Stimulated activated CD4-positive, alpha-beta T cell treated with anti-CD3 and anti-CD28 coated beads, Interleukin-2, amount 100 ng/mL, for 24 hours (primary cell): ENCODE data around the gene TCF7L2.

Experiments used
- DNase-seq, 2 donors: peaks; one replicate each; pipeline ENCODE4 v3.0.0-alpha.2; 2020

The TCF7L2 gene

GRCh38 chr10:112967200-112967599 is 17.2 kb downstream of the TCF7L2 start:
- no peak for DNase-seq

- no peak for DNase-seq
Measured at GRCh38 chr10:112969131-112969530, 19.1 kb downstream of the TCF7L2 start.

GRCh38 chr10:112969542-112969941 is 19.5 kb downstream of the TCF7L2 start:
- no peak for DNase-seq

- DNase-seq, result no peak
Measured at GRCh38 chr10:112970021-112970420, 20.0 kb downstream of the TCF7L2 start.

- no peak for DNase-seq
Measured at GRCh38 chr10:112972606-112973005, 22.6 kb downstream of the TCF7L2 start.

- no peak for DNase-seq
Measured at GRCh38 chr10:112973046-112973445, 23.0 kb downstream of the TCF7L2 start.

- DNase-seq, result no peak
Measured at GRCh38 chr10:112973805-112974204, 23.8 kb downstream of the TCF7L2 start.

GRCh38 chr10:112977426-112977898 is 27.4 kb downstream of the TCF7L2 start:
- DNase-seq, result no peak

GRCh38 chr10:112979927-112980326 is 29.9 kb downstream of the TCF7L2 start:
- no peak for DNase-seq

GRCh38 chr10:112980937-112981336 is 30.9 kb downstream of the TCF7L2 start:
- DNase-seq, result no peak

- DNase-seq, result peak; percentile 27 to 38
Measured at GRCh38 chr10:112981553-112981952, 31.5 kb downstream of the TCF7L2 start.

GRCh38 chr10:112983444-112984056 is 33.5 kb downstream of the TCF7L2 start:
- no peak for DNase-seq

- DNase-seq, result no peak
Measured at GRCh38 chr10:112984756-112985155, 34.7 kb downstream of the TCF7L2 start.

GRCh38 chr10:112985690-112986543 is 35.9 kb downstream of the TCF7L2 start:
- peak in 1 of 2 donors; percentile 5 for DNase-seq

- DNase-seq, result no peak
Measured at GRCh38 chr10:112986544-112987190, 36.6 kb downstream of the TCF7L2 start.

- DNase-seq, result no peak
Measured at GRCh38 chr10:112988839-112989406, 38.9 kb downstream of the TCF7L2 start.

GRCh38 chr10:112989826-112990225 is 39.8 kb downstream of the TCF7L2 start:
- no peak for DNase-seq

- DNase-seq, result no peak
Measured at GRCh38 chr10:112990271-112990670, 40.2 kb downstream of the TCF7L2 start.

GRCh38 chr10:112991888-112992491 is 41.9 kb downstream of the TCF7L2 start:
- no peak for DNase-seq

GRCh38 chr10:112996462-112996861 is 46.4 kb downstream of the TCF7L2 start:
- DNase-seq, result no peak

GRCh38 chr10:112999102-112999501 is 49.1 kb downstream of the TCF7L2 start:
- DNase-seq, result no peak

- DNase-seq, result no peak
Measured at GRCh38 chr10:113000442-113000841, 50.4 kb downstream of the TCF7L2 start.
